Natural killer cell treated with Interleukin-12 subunit alpha and Interleukin-12 subunit beta and Interleukin-15 and Interleukin-18, amount 100 ng/mL, for 72 hours (primary cell): ENCODE results near the gene NFKBIZ. TPM values are rescaled to one million over a fixed set of nuclear protein-coding genes. Genes with fewer than 3 reads are reported as not detected.
"Not testable (repeated sequence)": the region's sequence is repeated elsewhere in the genome, so short reads cannot be mapped to it uniquely, and the experiment has no call there.

Source experiments
- ATAC-seq, 2 donors: fragments of 150-1000 bp; cut with Tn5 transposase in 1 of 2; sonication (Bioruptor Pico), chemical (Tn5 transposase) in 1 of 2; 2 replicates each; pipeline ENCODE4 v1.10.0; 2021
- DNase-seq: peaks from one replicate; pipeline ENCODE4 v3.0.0; 2022; ENCODE audit warnings: low spot score
- H3K27ac Mint-ChIP-seq, 2 donors: 1 replicate in 1 of 2; 2 replicates in 1 of 2; pipeline ENCODE4 v1.8.0; 2022; ENCODE audit warnings: mixed read lengths in 2 of 2, mild to moderate bottlenecking in 1 of 2, moderate library complexity in 1 of 2
- H3K27me3 Mint-ChIP-seq, 2 donors: 1 replicate in 1 of 2; 2 replicates in 1 of 2; pipeline ENCODE4 v1.8.0; 2022; ENCODE audit warnings: mixed read lengths in 2 of 2
- H3K36me3 Mint-ChIP-seq: one replicate; pipeline ENCODE4 v1.8.0; 2022; ENCODE audit warnings: mixed read lengths
- H3K4me1 Mint-ChIP-seq, 2 donors: 1 replicate in 1 of 2; 2 replicates in 1 of 2; pipeline ENCODE4 v1.8.0; 2022; ENCODE audit warnings: low read depth in 2 of 2, mixed read lengths in 2 of 2, mild to moderate bottlenecking in 1 of 2
- H3K4me3 Mint-ChIP-seq: one replicate; pipeline ENCODE4 v1.8.0; 2022; ENCODE audit warnings: mixed read lengths
- H3K9me3 Mint-ChIP-seq: 2 replicates; pipeline ENCODE4 v1.8.0; 2022; ENCODE audit warnings: mixed read lengths
- total RNA-seq, 2 donors: library from RNA; stranded (reverse); gene quantifications; one replicate each; pipeline ENCODE4 v1.2.3, GENCODE V29; 2022

The NFKBIZ gene
- total RNA-seq, 2 donors from 2014 or later = 314 to 418 TPM

GRCh38 chr3:101885584-101885983 lies 36.3 kb downstream of the NFKBIZ start:
- DNase-seq, H3K4me3 Mint-ChIP-seq, H3K4me1 Mint-ChIP-seq, H3K36me3 Mint-ChIP-seq, H3K27ac Mint-ChIP-seq, ATAC-seq, H3K27me3 Mint-ChIP-seq, H3K9me3 Mint-ChIP-seq: not testable (repeated sequence)

DNA sequence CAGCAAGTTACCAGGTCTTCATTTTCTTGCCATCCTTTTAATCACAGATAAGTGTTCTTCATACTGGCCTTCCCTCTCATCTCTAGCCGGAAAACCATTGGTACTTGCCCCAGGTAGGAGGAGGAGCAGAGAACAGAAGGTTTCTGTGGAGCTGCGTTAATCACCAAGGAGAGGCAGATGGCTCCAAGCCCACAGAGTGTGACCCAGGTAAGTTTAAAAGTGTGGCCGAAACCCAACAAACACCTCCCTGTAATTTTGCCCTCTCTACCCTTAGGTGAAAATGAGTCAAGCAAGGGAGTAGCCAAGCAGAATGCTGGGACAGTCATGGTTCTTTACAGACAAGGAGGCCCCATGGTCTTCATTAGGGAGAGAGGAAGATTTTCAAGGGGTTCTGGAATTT lies 37.3 kb downstream of the NFKBIZ start:
- Mint-ChIP-seq H3K4me1 (no peaks in the 10 kb centered on the region), H3K4me3 (no peak overlapping the region), H3K27me3 (no peaks in the 10 kb centered on the region), H3K27ac (no peak overlapping the region), H3K36me3 (no peaks in the 10 kb centered on the region), H3K9me3 (no peaks in the 10 kb centered on the region)
- ATAC-seq (no peak), DNase-seq (no peak)

- H3K27me3 Mint-ChIP-seq = no peaks in the 10 kb centered on the region
- no peak overlapping the region for H3K27ac Mint-ChIP-seq
- H3K9me3 Mint-ChIP-seq = peaks cover 2% of the 10 kb centered on the region
These were observed 39.3 kb downstream of the NFKBIZ start for GRCh38 chr3:101888653-101889052.

GRCh38 chr3:101890716-101891115 lies 41.4 kb downstream of the NFKBIZ start:
- no peaks in the 10 kb centered on the region for H3K36me3 Mint-ChIP-seq
- H3K9me3 Mint-ChIP-seq = peaks cover 2% of the 10 kb centered on the region
- peak overlapping the region in 1 of 2 donors; percentile 12 for H3K27ac Mint-ChIP-seq
- DNase-seq = no peak
- no peak overlapping the region for H3K4me3 Mint-ChIP-seq
- no peaks in the 10 kb centered on the region for H3K27me3 Mint-ChIP-seq
- peak; percentile 75 to 79 for ATAC-seq
- H3K4me1 Mint-ChIP-seq = no peaks in the 10 kb centered on the region

More at GRCh38 chr3:101888653-101889052, 39.3 kb downstream of the NFKBIZ start:
- no peak for DNase-seq
- Mint-ChIP-seq H3K4me3 (no peak overlapping the region), H3K36me3 (no peaks in the 10 kb centered on the region), H3K4me1 (no peaks in the 10 kb centered on the region)
- ATAC-seq = no peak

- Mint-ChIP-seq H3K27me3 (no peaks in the 10 kb centered on the region), H3K9me3 (peaks cover 2% of the 10 kb centered on the region)
- ATAC-seq = no peak
These were observed 43.3 kb downstream of the NFKBIZ start for GRCh38 chr3:101892648-101893047.

DNA sequence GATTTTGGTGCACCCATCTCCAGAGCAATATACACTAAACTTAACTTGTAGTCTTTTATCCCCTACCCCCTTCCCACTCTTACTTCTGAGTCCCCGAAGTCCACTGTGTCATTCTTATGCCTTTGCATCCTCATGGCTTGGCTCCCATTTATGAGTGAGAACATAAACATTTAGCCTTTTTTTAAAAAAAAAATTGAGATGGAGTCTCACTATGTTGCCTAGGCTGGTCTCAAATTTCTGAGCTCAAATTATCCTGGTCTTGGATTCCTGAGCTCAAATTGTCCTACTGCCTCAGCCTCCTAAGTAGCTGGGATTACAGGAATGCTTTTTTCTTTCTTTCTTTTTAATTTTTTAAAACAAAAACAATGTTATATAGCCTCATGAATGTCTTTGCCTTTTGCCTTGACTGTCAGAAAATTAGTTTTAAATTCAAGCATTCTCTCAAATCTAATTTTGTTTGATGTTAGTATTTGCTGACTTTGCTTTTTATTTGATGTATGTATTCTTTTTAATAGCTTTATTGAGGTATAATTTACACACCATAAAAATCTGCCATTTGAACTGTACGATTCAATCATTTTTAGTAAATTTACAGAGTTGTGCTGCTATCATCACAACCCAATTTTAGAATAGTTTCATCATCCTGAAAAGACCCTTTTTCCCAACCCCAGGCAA lies 46.9 kb downstream of the NFKBIZ start:
- Mint-ChIP-seq H3K4me1 (peaks cover 0 to 3% of the 10 kb centered on the region in 2 donors), H3K36me3 (no peaks in the 10 kb centered on the region), H3K27ac (no peak overlapping the region), H3K9me3 (peaks cover 2% of the 10 kb centered on the region), H3K27me3 (no peaks in the 10 kb centered on the region), H3K4me3 (no peak overlapping the region)
- ATAC-seq (no peak), DNase-seq (no peak)

More at GRCh38 chr3:101892648-101893047, 43.3 kb downstream of the NFKBIZ start:
- H3K36me3 Mint-ChIP-seq = no peaks in the 10 kb centered on the region
- H3K4me3 Mint-ChIP-seq = no peak overlapping the region
- no peaks in the 10 kb centered on the region for H3K4me1 Mint-ChIP-seq
- DNase-seq = no peak
- H3K27ac Mint-ChIP-seq = no peak overlapping the region

DNA sequence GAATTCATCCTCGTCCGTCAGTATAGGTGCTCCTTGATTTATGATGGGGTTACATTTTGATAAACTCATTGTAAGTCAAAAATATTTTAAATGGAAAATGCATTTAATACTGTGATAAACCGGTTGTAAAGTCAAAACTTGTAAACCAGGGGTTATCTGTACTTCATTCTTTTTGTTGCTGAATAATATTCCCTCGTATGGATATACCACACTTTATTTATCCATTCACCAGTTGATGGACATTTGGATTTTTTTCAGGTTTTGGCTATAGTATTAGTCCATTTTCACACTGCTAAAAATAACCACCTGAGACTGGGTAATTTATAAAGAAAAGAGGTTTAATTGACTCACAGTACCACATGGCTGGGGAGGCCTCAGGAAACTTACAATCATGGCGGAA lies 47.7 kb downstream of the NFKBIZ start:
- Mint-ChIP-seq H3K4me1 (peaks cover 4 to 6% of the 10 kb centered on the region in 2 donors), H3K36me3 (no peaks in the 10 kb centered on the region), H3K4me3 (no peak overlapping the region), H3K27me3 (no peaks in the 10 kb centered on the region), H3K27ac (no peak overlapping the region), H3K9me3 (peaks cover 2% of the 10 kb centered on the region)
- DNase-seq (no peak), ATAC-seq (no peak)

- Mint-ChIP-seq H3K9me3 (no peaks in the 10 kb centered on the region), H3K27me3 (no peaks in the 10 kb centered on the region), H3K36me3 (no peaks in the 10 kb centered on the region), H3K27ac (no peak overlapping the region), H3K4me3 (no peak overlapping the region), H3K4me1 (peaks cover 8 to 9% of the 10 kb centered on the region in 2 donors)
- ATAC-seq = no peak
- no peak for DNase-seq
These were observed 48.7 kb downstream of the NFKBIZ start for GRCh38 chr3:101898039-101898438.

DNA sequence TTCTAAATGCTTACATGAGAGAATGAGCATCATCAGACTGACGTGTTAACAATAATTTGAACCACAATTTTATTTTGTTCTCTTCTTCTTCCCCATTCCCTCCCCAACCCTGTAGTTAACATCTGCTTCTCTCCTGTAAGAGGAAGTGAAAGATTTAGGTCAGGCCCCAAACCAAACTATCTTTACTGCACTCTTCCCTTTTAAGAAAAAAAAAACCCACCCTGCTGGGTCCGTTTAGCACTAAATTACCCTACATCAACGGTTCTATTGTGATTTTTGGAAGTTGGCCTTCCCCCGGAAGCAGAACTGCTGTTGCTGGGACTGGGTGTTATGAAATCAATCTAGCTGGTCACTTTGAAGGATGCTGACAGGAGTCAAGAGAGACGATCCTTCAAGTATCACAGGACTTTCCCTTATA lies 49.4 kb downstream of the NFKBIZ start:
- DNase-seq = no peak
- Mint-ChIP-seq H3K4me1 (peaks cover 8 to 9% of the 10 kb centered on the region in 2 donors), H3K27me3 (no peaks in the 10 kb centered on the region), H3K27ac (no peak overlapping the region), H3K9me3 (no peaks in the 10 kb centered on the region), H3K36me3 (no peaks in the 10 kb centered on the region), H3K4me3 (no peak overlapping the region)
- ATAC-seq = no peak

- Mint-ChIP-seq H3K4me1 (peaks cover 8 to 9% of the 10 kb centered on the region in 2 donors), H3K27ac (peak overlapping the region in 1 of 2 donors; percentile 17), H3K4me3 (no peak overlapping the region), H3K27me3 (no peaks in the 10 kb centered on the region), H3K36me3 (no peaks in the 10 kb centered on the region), H3K9me3 (no peaks in the 10 kb centered on the region)
- DNase-seq (no peak), ATAC-seq (no peak)
These were observed 51.0 kb downstream of the NFKBIZ start for GRCh38 chr3:101900316-101900715.

DNA sequence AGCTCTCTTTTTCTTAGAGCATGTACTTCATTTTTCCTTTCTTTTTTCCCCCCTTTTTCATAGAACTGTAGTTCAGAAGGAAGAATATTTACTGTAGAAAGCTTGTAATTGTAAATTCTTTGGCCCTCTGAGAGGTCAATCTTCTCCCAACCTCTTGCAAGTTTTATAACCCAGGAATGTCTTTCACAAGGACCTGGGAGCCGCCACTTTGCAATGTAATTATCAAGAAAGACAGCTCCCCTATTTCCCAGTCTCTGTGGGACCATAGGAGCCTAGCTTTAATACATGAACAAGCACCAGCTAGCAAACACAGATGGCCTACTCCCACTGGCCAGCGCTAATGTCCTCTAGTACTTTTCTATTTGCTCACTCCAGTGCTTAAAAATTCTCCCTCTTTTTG lies 51.4 kb downstream of the NFKBIZ start:
- no peaks in the 10 kb centered on the region for H3K27me3 Mint-ChIP-seq
- H3K4me1 Mint-ChIP-seq = peaks cover 8 to 9% of the 10 kb centered on the region in 2 donors
- ATAC-seq (no peak), DNase-seq (no peak)
- no peaks in the 10 kb centered on the region for H3K36me3 Mint-ChIP-seq
- peak overlapping the region in 1 of 2 donors; percentile 17 for H3K27ac Mint-ChIP-seq
- H3K9me3 Mint-ChIP-seq = no peaks in the 10 kb centered on the region
- no peak overlapping the region for H3K4me3 Mint-ChIP-seq

- no peaks in the 10 kb centered on the region for H3K9me3 Mint-ChIP-seq
- ATAC-seq (peak; percentile 13 to 78), DNase-seq (no peak)
- H3K4me1 Mint-ChIP-seq = peaks cover 8 to 9% of the 10 kb centered on the region in 2 donors
- peak overlapping the region; percentile 41 to 68 for H3K27ac Mint-ChIP-seq
- H3K4me3 Mint-ChIP-seq = peak overlapping the region; percentile 35
- H3K27me3 Mint-ChIP-seq = no peaks in the 10 kb centered on the region
- peaks cover 6% of the 10 kb centered on the region for H3K36me3 Mint-ChIP-seq
These were observed 52.7 kb downstream of the NFKBIZ start for GRCh38 chr3:101902041-101902440.

DNA sequence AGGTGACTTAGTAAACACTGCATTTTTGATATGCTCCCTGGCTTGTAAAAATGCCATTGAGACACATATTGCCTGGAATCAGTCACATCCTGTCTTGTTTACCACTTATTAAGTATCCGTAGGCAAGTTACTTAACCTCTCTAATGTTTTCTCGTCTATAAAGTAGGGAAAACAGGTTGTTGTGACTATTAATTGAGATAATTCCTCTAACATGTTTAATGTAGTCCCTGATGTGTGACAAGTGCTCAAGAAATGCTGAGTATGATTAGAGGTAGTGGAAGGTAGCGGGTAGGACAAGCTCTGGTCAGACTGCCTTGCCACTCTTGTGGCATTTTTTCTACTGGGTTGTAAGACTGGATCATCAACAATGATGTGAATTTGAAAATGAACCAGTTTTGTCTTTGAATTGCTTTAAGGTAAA lies 54.1 kb downstream of the NFKBIZ start:
- Mint-ChIP-seq H3K9me3 (no peaks in the 10 kb centered on the region), H3K4me1 (peaks cover 8 to 9% of the 10 kb centered on the region in 2 donors), H3K4me3 (no peak overlapping the region), H3K36me3 (peaks cover 6% of the 10 kb centered on the region), H3K27ac (no peak overlapping the region), H3K27me3 (no peaks in the 10 kb centered on the region)
- no peak for DNase-seq
- no peak for ATAC-seq

- H3K4me3 Mint-ChIP-seq, DNase-seq, H3K4me1 Mint-ChIP-seq, H3K27me3 Mint-ChIP-seq, H3K9me3 Mint-ChIP-seq, ATAC-seq, H3K36me3 Mint-ChIP-seq, H3K27ac Mint-ChIP-seq: not testable (repeated sequence)
These were observed 56.3 kb downstream of the NFKBIZ start for GRCh38 chr3:101905573-101905972.
